H9 (cell line): ENCODE data around the gene PDE4B. TPM values are rescaled to one million over a fixed set of nuclear protein-coding genes. Genes with fewer than 3 reads are reported as not detected.

Source experiments
- DNase-seq: peaks from one replicate; pipeline ENCODE4 v3.0.0-alpha.2; 2017
- H2AFZ ChIP-seq: one replicate; pipeline ENCODE4 v1.6.1; 2013; ENCODE audit warnings: mild to moderate bottlenecking, low read length, control low read depth, moderate library complexity
- H2AK5ac ChIP-seq: 2 replicates; pipeline ENCODE4 v1.6.1; 2013; ENCODE audit warnings: low read length, control low read depth, mixed read lengths; ENCODE audit not compliant: insufficient read length
- H2BK120ac ChIP-seq: one replicate; pipeline ENCODE4 v1.6.1; 2013; ENCODE audit warnings: low read depth, mild to moderate bottlenecking, low read length, control low read depth, inconsistent platforms; ENCODE audit not compliant: poor library complexity, severe bottlenecking
- H2BK12ac ChIP-seq: 2 replicates; pipeline ENCODE4 v1.6.1; 2013; ENCODE audit warnings: low read length, control low read depth, mixed read lengths, low read depth; ENCODE audit not compliant: insufficient read length
- H2BK15ac ChIP-seq: 2 replicates; pipeline ENCODE4 v1.6.1; 2013; ENCODE audit warnings: low read depth, low read length, control low read depth
- H2BK20ac ChIP-seq: one replicate; pipeline ENCODE4 v1.6.1; 2013; ENCODE audit warnings: low read depth, mild to moderate bottlenecking, low read length, control low read depth, inconsistent platforms; ENCODE audit not compliant: poor library complexity, severe bottlenecking
- H2BK5ac ChIP-seq: 2 replicates; pipeline ENCODE4 v1.6.1; 2013; ENCODE audit warnings: low read length, control low read depth, mixed read lengths; ENCODE audit not compliant: insufficient read length
- H3K14ac ChIP-seq: 2 replicates; pipeline ENCODE4 v1.6.1; 2013; ENCODE audit warnings: low read length, control low read depth; ENCODE audit not compliant: insufficient read depth
- H3K18ac ChIP-seq: 2 replicates; pipeline ENCODE4 v1.6.1; 2013; ENCODE audit warnings: low read depth, mild to moderate bottlenecking, mixed read lengths, low read length, control low read depth; ENCODE audit not compliant: insufficient read length
- H3K23ac ChIP-seq: 2 replicates; pipeline ENCODE4 v1.6.1; 2013; ENCODE audit warnings: low read length, control low read depth, mixed read lengths, low read depth; ENCODE audit not compliant: insufficient read length
- H3K23me2 ChIP-seq: 2 replicates; pipeline ENCODE4 v1.6.1; 2013; ENCODE audit warnings: low read depth, mild to moderate bottlenecking, mixed read lengths, low read length, control low read depth; ENCODE audit not compliant: insufficient read length, poor library complexity, severe bottlenecking
- H3K27ac ChIP-seq: 2 replicates; pipeline ENCODE4 v1.5.1; 2013; ENCODE audit warnings: low read length, control low read depth, mixed read lengths, low read depth; ENCODE audit not compliant: insufficient read length
- H3K27me3 ChIP-seq: 2 replicates; pipeline ENCODE4 v1.6.1; 2013; ENCODE audit warnings: low read length, control low read depth, inconsistent platforms; ENCODE audit not compliant: insufficient read depth
- H3K4ac ChIP-seq: 2 replicates; pipeline ENCODE4 v1.6.1; 2013; ENCODE audit warnings: low read depth, mild to moderate bottlenecking, control low read depth, inconsistent platforms, low read length, moderate library complexity
- H3K4me1 ChIP-seq: 2 replicates; pipeline ENCODE4 v1.6.1; 2013; ENCODE audit warnings: low read length, control low read depth, inconsistent platforms; ENCODE audit not compliant: insufficient read depth
- H3K4me2 ChIP-seq: 2 replicates; pipeline ENCODE4 v1.6.1; 2013; ENCODE audit warnings: low read length, control low read depth, mixed read lengths; ENCODE audit not compliant: insufficient read length, insufficient read depth
- H3K56ac ChIP-seq: 2 replicates; pipeline ENCODE4 v1.6.1; 2013; ENCODE audit warnings: low read depth, mild to moderate bottlenecking, mixed read lengths, low read length, control low read depth; ENCODE audit not compliant: insufficient read length
- H3K79me1 ChIP-seq: 2 replicates; pipeline ENCODE4 v1.6.1; 2013; ENCODE audit warnings: low read depth, mild to moderate bottlenecking, moderate library complexity, low read length, control low read depth, inconsistent platforms; ENCODE audit not compliant: insufficient read depth, poor library complexity, severe bottlenecking
- H3K79me2 ChIP-seq: 2 replicates; pipeline ENCODE4 v1.6.1; 2013; ENCODE audit warnings: low read length, control low read depth, inconsistent platforms; ENCODE audit not compliant: insufficient read depth
- H3K9ac ChIP-seq: 2 replicates; pipeline ENCODE4 v1.6.1; 2013; ENCODE audit warnings: low read length, control low read depth, mixed read lengths; ENCODE audit not compliant: insufficient read length; ENCODE audit errors: extremely low read depth
- H3K9me3 ChIP-seq: one replicate; pipeline ENCODE4 v1.6.1; 2013; ENCODE audit warnings: low read depth, low read length, inconsistent platforms; ENCODE audit not compliant: control insufficient read depth
- H3T11ph ChIP-seq: one replicate; pipeline ENCODE4 v1.6.1; 2013; ENCODE audit warnings: mild to moderate bottlenecking, low read length, control low read depth, inconsistent platforms
- H4K20me1 ChIP-seq: one replicate; pipeline ENCODE4 v1.6.1; 2013; ENCODE audit not compliant: control insufficient read depth, insufficient read length, insufficient read depth
- H4K5ac ChIP-seq: 2 replicates; pipeline ENCODE4 v1.6.1; 2013; ENCODE audit warnings: low read depth, mild to moderate bottlenecking, mixed read lengths, low read length, control low read depth; ENCODE audit not compliant: insufficient read length
- H4K8ac ChIP-seq: replicated peaks from 2 replicates; pipeline ENCODE4 v1.6.1; 2013; ENCODE audit warnings: low read length, control low read depth, mixed read lengths, low read depth; ENCODE audit not compliant: insufficient read length
- H4K91ac ChIP-seq: 2 replicates; pipeline ENCODE4 v1.6.1; 2013; ENCODE audit warnings: low read depth, mild to moderate bottlenecking, moderate library complexity, mixed read lengths, low read length, control low read depth; ENCODE audit not compliant: insufficient read length
- H3K27ac Mint-ChIP-seq, 3 experiments: 2 replicates in 2 of 3; 3 replicates in 1 of 3; pipeline ENCODE4 v1.8.0; 2020 to 2021; ENCODE audit warnings: mixed read lengths in 3 of 3, mild to moderate bottlenecking in 1 of 3, moderate library complexity in 1 of 3
- H3K27me3 Mint-ChIP-seq: 2 replicates; pipeline ENCODE4 v1.8.0; 2021; ENCODE audit warnings: low read depth, mild to moderate bottlenecking, moderate library complexity, mixed read lengths
- H3K36me3 Mint-ChIP-seq, 3 experiments: 2 replicates in 2 of 3; 3 replicates in 1 of 3; pipeline ENCODE4 v1.8.0; 2020 to 2021; ENCODE audit warnings: low read depth in 3 of 3, mixed read lengths in 3 of 3; ENCODE audit not compliant: insufficient read depth in 1 of 3
- H3K4me1 Mint-ChIP-seq, 2 experiments: 2 replicates each; pipeline ENCODE4 v1.8.0; 2020; ENCODE audit warnings: mixed read lengths in 2 of 2
- H3K4me3 Mint-ChIP-seq, 2 experiments: 2 replicates in 1 of 2; 3 replicates in 1 of 2; pipeline ENCODE4 v1.8.0; 2020 to 2021; ENCODE audit warnings: mild to moderate bottlenecking in 2 of 2, mixed read lengths in 2 of 2, moderate library complexity in 1 of 2
- H3K9me3 Mint-ChIP-seq, 2 experiments: 2 replicates in 1 of 2; 3 replicates in 1 of 2; pipeline ENCODE4 v1.8.0; 2020; ENCODE audit warnings: mild to moderate bottlenecking in 2 of 2, mixed read lengths in 2 of 2, moderate library complexity in 1 of 2
- WGBS: extraction: QIAGEN DNeasy Blood & Tissue Kit; methylation state at CpG from one replicate; pipeline ENCODE4 v1.1.7; 2013; ENCODE audit warnings: missing lambda C conversion rate, low lambda C conversion rate, mixed read lengths; ENCODE audit not compliant: insufficient read length; ENCODE audit errors: extremely low coverage; 5-methylcytosine and 5-hydroxymethylcytosine counted together
- total RNA-seq: library from RNA; stranded (reverse); gene quantifications from 2 replicates; pipeline ENCODE4 v1.2.1, GENCODE V29; 2021
- TF ChIP-seq, protein P1 (sequence below): fragments of 200-600 bp; sonication (generic); conservative IDR thresholded peaks from 3 replicates; pipeline ENCODE4 v1.8.0; 2021; ENCODE audit warnings: antibody characterized with exemption, mild to moderate bottlenecking

The PDE4B gene
- total RNA-seq, 1 experiment from 2014 or later, result 19.8 TPM

GRCh38 chr1:66357021-66357420 lies 564.3 kb downstream of the PDE4B start:
- H2BK12ac ChIP-seq, result no peak overlapping the region
- H3K79me1 ChIP-seq, result no peaks in the 10 kb centered on the region
- no peaks in the 10 kb centered on the region; the same call in 1 of the 2 replicates for H3K79me2 ChIP-seq
- no peak overlapping the region for H2BK120ac ChIP-seq
- H4K5ac ChIP-seq, result no peak overlapping the region
- TF ChIP-seq, protein P1, sequence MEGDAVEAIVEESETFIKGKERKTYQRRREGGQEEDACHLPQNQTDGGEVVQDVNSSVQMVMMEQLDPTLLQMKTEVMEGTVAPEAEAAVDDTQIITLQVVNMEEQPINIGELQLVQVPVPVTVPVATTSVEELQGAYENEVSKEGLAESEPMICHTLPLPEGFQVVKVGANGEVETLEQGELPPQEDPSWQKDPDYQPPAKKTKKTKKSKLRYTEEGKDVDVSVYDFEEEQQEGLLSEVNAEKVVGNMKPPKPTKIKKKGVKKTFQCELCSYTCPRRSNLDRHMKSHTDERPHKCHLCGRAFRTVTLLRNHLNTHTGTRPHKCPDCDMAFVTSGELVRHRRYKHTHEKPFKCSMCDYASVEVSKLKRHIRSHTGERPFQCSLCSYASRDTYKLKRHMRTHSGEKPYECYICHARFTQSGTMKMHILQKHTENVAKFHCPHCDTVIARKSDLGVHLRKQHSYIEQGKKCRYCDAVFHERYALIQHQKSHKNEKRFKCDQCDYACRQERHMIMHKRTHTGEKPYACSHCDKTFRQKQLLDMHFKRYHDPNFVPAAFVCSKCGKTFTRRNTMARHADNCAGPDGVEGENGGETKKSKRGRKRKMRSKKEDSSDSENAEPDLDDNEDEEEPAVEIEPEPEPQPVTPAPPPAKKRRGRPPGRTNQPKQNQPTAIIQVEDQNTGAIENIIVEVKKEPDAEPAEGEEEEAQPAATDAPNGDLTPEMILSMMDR, result no peak
- H4K91ac ChIP-seq, result no peak overlapping the region
- H3K9ac ChIP-seq, result no peak overlapping the region
- no peak overlapping the region for H3K56ac ChIP-seq
- no peak overlapping the region for H2BK15ac ChIP-seq
- no peak overlapping the region for H3K4me2 ChIP-seq
- H3K14ac ChIP-seq, result no peak overlapping the region
- DNase-seq, result no peak
- H3K4ac ChIP-seq, result no peak overlapping the region
- H4K8ac ChIP-seq, result no peak overlapping the region
- H2BK20ac ChIP-seq, result no peak overlapping the region
- peak overlapping the region in 1 of 3 experiments; percentile 78; a peak in 1 of 7 replicates for H3K27ac Mint-ChIP-seq
- H3K23ac ChIP-seq, result no peak overlapping the region
- no peaks in the 10 kb centered on the region for H3K9me3 Mint-ChIP-seq
- peaks cover 4% of the 10 kb centered on the region for H3K23me2 ChIP-seq
- no peak overlapping the region for H2AK5ac ChIP-seq
- no peak overlapping the region for H3K4me3 Mint-ChIP-seq
- no peak overlapping the region for H3K18ac ChIP-seq
- H2AFZ ChIP-seq, result no peak overlapping the region
- no peaks in the 10 kb centered on the region for H4K20me1 ChIP-seq
- no peaks in the 10 kb centered on the region for H3K9me3 ChIP-seq
- no peak overlapping the region for H3K27ac ChIP-seq
- H3T11ph ChIP-seq, result no peak overlapping the region
- WGBS, result no CpG with 5 or more reads among the region's 4 CpGs
- H3K27me3 Mint-ChIP-seq, result no peaks in the 10 kb centered on the region
- no peaks in the 10 kb centered on the region for H3K27me3 ChIP-seq
- peaks cover 58 to 62% of the 10 kb centered on the region in 2 experiments for H3K4me1 Mint-ChIP-seq
- no peak overlapping the region for H2BK5ac ChIP-seq
- peaks cover 12% of the 10 kb centered on the region; the same call in 1 of the 2 replicates for H3K4me1 ChIP-seq
- peaks cover 0 to 19% (median 0%) of the 10 kb centered on the region in 3 experiments; a peak in 2 of 7 replicates for H3K36me3 Mint-ChIP-seq
